Measurements from ENCODE around the gene HIP1. TPM values are rescaled to one million over a fixed set of nuclear protein-coding genes. Genes with fewer than 3 reads are reported as not detected.
"Not testable (repeated sequence)": the region's sequence is repeated elsewhere in the genome, so short reads cannot be mapped to it uniquely, and the experiment has no call there.

Gene HIP1
- total RNA-seq, 1 donor, result 21.2 TPM

DNA sequence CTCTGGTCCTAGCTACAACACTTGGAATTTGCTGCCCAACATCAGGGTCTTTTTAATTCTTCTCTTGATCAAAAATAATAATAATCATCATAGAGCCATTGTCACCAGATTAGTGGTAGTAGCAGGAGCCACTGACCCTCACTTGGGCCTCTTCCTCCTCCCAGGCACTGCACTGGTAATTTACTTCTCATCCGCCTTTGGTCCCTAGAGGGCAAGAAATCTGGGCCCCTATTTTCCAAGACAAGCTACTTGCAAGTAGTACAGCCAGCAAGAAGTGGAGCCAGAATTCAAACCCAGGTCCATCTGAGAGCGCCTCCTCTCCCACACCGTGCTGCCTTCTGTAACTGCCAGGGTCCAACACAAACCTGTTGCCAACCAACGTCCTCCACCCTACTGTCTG lies 125.4 kb downstream of the HIP1 start:
- TF ChIP-seq, protein P1, sequence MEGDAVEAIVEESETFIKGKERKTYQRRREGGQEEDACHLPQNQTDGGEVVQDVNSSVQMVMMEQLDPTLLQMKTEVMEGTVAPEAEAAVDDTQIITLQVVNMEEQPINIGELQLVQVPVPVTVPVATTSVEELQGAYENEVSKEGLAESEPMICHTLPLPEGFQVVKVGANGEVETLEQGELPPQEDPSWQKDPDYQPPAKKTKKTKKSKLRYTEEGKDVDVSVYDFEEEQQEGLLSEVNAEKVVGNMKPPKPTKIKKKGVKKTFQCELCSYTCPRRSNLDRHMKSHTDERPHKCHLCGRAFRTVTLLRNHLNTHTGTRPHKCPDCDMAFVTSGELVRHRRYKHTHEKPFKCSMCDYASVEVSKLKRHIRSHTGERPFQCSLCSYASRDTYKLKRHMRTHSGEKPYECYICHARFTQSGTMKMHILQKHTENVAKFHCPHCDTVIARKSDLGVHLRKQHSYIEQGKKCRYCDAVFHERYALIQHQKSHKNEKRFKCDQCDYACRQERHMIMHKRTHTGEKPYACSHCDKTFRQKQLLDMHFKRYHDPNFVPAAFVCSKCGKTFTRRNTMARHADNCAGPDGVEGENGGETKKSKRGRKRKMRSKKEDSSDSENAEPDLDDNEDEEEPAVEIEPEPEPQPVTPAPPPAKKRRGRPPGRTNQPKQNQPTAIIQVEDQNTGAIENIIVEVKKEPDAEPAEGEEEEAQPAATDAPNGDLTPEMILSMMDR (IDR thresholded peaks at IDR 0.05; ENCODE audit: insufficient read depth, low read depth, low read length), result no peak
- H3K4me3 ChIP-seq (ENCODE audit: low read depth, low read length), result no peak overlapping the region
- DNase-seq (ENCODE audit: low read depth), result no peak

DNA sequence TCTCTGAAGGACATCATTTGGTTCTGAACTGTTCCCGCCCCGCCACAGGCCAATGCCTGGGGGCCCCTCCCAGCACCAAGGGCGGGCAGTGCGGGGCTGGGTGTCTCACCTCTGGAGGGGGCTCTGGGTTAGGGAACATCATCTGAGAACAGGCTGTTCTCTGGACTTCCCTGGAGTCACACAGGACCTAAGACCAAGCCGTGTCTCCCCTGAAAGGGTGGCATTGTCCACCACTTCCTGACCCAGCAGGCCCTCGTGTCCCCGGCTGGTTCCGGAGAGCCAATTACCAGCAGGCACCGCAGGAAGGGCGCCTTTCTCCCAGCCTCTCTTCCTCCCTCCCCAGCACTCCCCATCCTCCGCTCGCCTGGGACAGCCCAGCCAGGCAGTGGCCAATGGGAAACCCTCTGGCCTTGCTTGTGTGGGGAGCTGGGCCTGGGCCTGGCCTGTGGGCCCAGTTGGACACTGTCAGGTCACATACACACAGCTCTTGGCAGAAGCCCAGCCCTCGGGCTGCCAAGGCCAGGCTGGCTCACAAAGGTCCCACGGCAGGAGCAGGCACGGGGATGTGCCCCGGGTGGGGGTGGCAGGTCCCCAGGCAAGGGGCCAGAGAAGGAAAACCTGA lies 127.1 kb downstream of the HIP1 start:
- DNase-seq (ENCODE audit: low read depth), result no peak

DNA sequence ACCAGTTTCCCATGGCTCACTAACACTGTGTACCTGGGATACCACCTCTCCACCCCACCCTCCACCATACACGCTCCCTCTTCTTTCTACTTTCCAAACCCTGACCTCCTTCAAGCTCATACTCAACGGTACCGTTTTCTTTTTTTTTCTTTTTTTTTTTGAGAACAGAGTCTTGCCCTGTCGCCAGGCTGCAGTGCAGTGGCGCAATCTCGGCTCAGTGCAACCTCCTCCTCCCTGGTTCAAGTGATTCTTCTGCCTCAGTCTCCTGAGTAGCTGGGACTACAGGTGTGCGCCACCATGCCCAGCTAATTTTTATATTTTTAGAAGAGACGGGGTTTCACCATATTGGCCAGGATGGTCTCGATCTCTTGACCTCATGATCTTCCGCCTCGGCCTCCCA lies 129.3 kb downstream of the HIP1 start:
- not testable (repeated sequence) for H3K4me3 ChIP-seq (ENCODE audit: low read depth, low read length); DNase-seq (ENCODE audit: low read depth)

More for the DNA sequence above, 127.1 kb downstream of the HIP1 start:
- TF ChIP-seq, protein P1 (IDR thresholded peaks at IDR 0.05; ENCODE audit: insufficient read depth, low read depth, low read length), result no peak
- H3K4me3 ChIP-seq (ENCODE audit: low read depth, low read length), result no peak overlapping the region

DNA sequence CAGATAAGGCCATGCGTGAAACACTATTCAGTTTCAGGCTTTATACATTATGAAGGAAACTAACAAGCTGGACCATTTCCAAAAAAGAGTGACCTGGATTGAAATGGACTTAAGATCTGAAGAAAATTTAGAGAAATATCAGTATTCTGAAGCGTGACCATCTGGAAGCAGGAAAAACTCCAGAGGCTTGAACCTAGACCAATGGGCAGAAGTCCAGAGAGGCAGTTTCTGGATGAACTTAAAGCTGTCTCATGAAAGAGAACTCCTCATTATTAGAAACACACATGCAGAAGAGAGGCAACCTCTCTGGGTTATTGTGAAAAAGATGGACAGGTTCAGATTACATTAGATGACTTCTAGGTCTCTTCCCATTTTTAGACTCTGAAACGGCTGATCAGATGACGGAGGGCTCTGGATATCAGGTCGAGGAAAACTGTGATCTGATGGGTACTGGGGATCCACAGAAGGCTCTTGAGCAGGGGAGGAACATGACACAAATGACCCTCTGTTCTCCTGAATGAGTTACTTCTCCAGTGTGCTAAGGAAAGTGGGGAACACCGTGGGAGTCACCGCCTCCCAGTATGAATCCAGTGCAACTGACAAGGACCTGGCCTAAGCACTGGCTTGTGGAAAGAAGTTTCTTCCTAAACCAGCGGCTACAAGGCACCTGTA lies 130.2 kb downstream of the HIP1 start:
- TF ChIP-seq, protein P1 (IDR thresholded peaks at IDR 0.05; ENCODE audit: insufficient read depth, low read depth, low read length), result no peak
- H3K4me3 ChIP-seq (ENCODE audit: low read depth, low read length), result no peak overlapping the region
- no peak for DNase-seq (ENCODE audit: low read depth)

DNA sequence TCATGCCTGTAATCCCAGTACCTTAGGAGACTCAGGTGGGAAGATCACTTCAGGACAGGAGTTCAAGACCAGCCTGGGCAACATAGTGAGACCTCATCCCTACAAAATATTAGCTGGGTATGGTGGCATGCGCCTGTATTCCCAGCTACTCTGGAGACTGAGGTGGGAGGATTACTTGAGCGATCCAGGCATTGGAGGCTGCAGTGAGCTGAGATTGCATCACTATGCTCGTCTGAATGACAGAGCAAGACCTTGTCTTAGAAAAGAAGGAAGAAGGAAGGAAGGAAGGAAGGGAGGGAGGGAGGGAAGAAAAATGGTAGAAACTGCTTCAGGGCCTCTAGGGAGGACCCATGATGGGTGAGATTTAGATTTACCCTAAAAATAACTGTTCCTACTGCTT lies 134.3 kb downstream of the HIP1 start:
- no peak overlapping the region for H3K4me3 ChIP-seq (ENCODE audit: low read depth, low read length)
- TF ChIP-seq, protein P1 (IDR thresholded peaks at IDR 0.05; ENCODE audit: insufficient read depth, low read depth, low read length), result no peak
- no peak for DNase-seq (ENCODE audit: low read depth)

DNA sequence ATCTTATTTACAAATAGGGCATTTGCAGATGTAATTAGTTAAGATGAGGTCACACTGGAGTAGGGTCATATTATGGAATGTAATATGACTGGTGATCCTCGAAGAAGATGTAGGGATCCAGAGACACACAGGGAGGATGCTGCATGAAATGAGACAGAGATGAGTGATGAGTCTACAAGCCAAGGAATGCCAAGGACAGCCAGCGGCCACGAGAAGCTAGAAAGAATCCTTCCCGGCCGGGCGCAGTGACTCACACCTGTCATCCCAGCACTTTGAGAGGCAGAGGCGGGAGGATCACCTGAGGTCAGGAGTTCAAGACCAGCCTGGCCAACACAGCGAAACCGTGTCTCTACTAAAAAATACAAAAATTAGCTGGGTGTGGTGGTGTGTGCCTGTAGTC lies 135.9 kb downstream of the HIP1 start:
- DNase-seq (ENCODE audit: low read depth); H3K4me3 ChIP-seq (ENCODE audit: low read depth, low read length): not testable (repeated sequence)

DNA sequence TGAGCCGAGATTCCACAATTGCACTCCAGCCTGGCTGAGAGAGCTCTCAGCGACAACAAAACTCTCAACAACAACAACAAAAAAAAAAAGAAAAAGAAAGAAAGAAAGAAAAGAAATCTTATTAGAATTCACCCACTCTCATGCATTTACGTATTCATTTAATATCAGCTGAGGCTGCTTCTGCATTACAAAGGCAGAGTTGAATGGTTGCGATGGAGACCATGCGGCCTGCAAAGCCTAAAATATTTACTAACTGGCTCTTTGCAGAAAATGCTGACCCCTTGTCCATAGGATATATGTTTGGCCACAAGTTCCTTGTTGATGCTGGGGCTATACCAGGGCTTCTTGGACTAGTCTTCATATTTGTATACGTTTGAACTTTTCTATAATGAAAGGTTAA lies 137.2 kb downstream of the HIP1 start:
- no peak overlapping the region for H3K4me3 ChIP-seq (ENCODE audit: low read depth, low read length)
- TF ChIP-seq, protein P1 (IDR thresholded peaks at IDR 0.05; ENCODE audit: insufficient read depth, low read depth, low read length), result no peak
- no peak for DNase-seq (ENCODE audit: low read depth)

DNA sequence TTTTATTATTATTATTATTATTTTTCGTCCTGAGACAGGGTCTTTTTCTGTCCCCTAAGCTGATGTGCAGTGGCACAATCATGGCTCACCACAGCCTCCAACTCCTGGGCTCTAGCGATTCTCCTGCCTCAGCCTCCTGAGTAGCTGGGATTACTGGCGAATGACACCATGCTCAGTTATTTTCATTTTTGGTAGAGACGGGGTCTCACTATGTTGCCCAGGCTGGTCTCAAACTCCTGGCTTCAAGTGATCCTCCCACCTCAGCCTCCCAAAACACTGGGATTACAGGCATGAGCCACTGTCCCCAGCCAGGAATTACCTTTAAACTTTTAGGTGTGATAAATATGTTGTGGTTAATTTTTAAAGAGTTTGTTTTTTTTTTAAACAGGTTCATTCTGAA lies 138.0 kb downstream of the HIP1 start:
- H3K4me3 ChIP-seq (ENCODE audit: low read depth, low read length); DNase-seq (ENCODE audit: low read depth): not testable (repeated sequence)

Data from fibroblast of villous mesenchyme (primary cell).